Uterus (tissue), 4 donors: Measurements from ENCODE around the gene PAXIP1. TPM values are rescaled to one million over a fixed set of nuclear protein-coding genes. Genes with fewer than 3 reads are reported as not detected.
"Not testable (repeated sequence)": the region's sequence is repeated elsewhere in the genome, so short reads cannot be mapped to it uniquely, and the experiment has no call there.

Experiments
- DNase-seq, 2 donors: peaks; one replicate each; pipeline ENCODE4 v3.0.0-alpha.2; 2019 to 2020
- H3K27ac ChIP-seq, 2 donors: fragments of 200-600 bp; sonication (generic); 1 replicate in 1 of 2; 2 replicates in 1 of 2; pipeline ENCODE4 v1.5.1; 2016 to 2018
- H3K27me3 ChIP-seq, 2 donors: fragments of 200-600 bp; sonication (generic); one replicate each; pipeline ENCODE4 v1.5.1; 2018 to 2019; ENCODE audit warnings: control low read depth in 1 of 2
- H3K36me3 ChIP-seq, 2 donors: fragments of 200-600 bp; sonication (generic); one replicate each; pipeline ENCODE4 v1.5.1; 2019; ENCODE audit warnings: control low read depth in 1 of 2
- H3K4me1 ChIP-seq, 2 donors: fragments of 200-600 bp; sonication (generic); one replicate each; pipeline ENCODE4 v1.5.1; 2018 to 2019; ENCODE audit warnings: control low read depth in 1 of 2
- H3K4me3 ChIP-seq, 2 donors: fragments of 200-600 bp; sonication (generic); 1 replicate in 1 of 2; 2 replicates in 1 of 2; pipeline ENCODE4 v1.5.1; 2018 to 2019; ENCODE audit warnings: mild to moderate bottlenecking in 1 of 2
- H3K9me3 ChIP-seq, 2 donors: fragments of 200-600 bp; sonication (generic); one replicate each; pipeline ENCODE4 v1.5.1; 2019; ENCODE audit warnings: control low read depth in 1 of 2
- POLR2A ChIP-seq, 2 donors: fragments of 450-650 bp; IDR thresholded peaks; one replicate each; pipeline ENCODE4 v1.6.1; 2016; ENCODE audit warnings: antibody characterized with exemption in 2 of 2, mild to moderate bottlenecking in 1 of 2, moderate library complexity in 1 of 2
- intact Hi-C: fragments of 100-400 bp; cut with DNase I; formaldehyde crosslinking; loops from one replicate; pipeline ENCODE4 v1.15.1; 2023; ENCODE audit warnings: low total_unique reads
- total RNA-seq, 4 donors: library from RNA; depleted of rRNA in 3 of 4; stranded (reverse); fragments of >200 nt in 3 of 4; gene quantifications; one replicate each; pipeline versions ENCODE4 v1.1.0 to v1.2.4, GENCODE V29; 2014 to 2023
- TF ChIP-seq, protein P1 (sequence below), 4 experiments: fragments of 200-600 bp in 2 of 4; fragments of 450-650 bp in 2 of 4; sonication (generic) in 2 of 4; IDR thresholded peaks; one replicate each; pipeline ENCODE4 v1.5.1; 2016 to 2019; ENCODE audit warnings: antibody characterized with exemption in 4 of 4, mild to moderate bottlenecking in 2 of 4, moderate library complexity in 1 of 4
- donor health status: DM: yes; HTN: yes; CAD: no.

PAXIP1 gene
- total RNA-seq, 4 donors from 2014 or later = 11.2 to 22.5 (median 17.3) TPM

DNA sequence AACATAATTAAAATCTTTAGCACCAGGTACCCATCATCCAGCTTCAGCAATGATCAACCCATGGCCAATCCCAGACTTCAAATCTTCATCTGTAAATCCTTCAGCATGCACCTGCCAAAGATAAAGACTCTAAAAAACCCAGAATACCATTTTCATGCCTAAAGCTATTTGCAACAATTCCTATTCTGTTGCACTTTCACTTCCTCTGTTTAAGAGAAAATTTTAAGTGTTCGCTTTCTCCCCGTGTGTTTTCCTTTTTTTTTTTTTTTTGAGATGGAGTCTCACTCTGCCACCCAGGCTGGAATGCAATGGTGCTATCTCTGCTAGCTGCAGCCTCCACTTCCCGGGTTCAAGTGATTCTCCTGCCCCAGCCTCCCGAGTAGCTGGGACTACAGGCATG lies 35.4 kb upstream of the PAXIP1 start:
- no peaks in the 10 kb centered on the region for H3K4me1 ChIP-seq
- TF ChIP-seq, protein P1, sequence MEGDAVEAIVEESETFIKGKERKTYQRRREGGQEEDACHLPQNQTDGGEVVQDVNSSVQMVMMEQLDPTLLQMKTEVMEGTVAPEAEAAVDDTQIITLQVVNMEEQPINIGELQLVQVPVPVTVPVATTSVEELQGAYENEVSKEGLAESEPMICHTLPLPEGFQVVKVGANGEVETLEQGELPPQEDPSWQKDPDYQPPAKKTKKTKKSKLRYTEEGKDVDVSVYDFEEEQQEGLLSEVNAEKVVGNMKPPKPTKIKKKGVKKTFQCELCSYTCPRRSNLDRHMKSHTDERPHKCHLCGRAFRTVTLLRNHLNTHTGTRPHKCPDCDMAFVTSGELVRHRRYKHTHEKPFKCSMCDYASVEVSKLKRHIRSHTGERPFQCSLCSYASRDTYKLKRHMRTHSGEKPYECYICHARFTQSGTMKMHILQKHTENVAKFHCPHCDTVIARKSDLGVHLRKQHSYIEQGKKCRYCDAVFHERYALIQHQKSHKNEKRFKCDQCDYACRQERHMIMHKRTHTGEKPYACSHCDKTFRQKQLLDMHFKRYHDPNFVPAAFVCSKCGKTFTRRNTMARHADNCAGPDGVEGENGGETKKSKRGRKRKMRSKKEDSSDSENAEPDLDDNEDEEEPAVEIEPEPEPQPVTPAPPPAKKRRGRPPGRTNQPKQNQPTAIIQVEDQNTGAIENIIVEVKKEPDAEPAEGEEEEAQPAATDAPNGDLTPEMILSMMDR (IDR thresholded peaks at IDR 0.05) = no peak
- TF ChIP-seq POLR2A (IDR thresholded peaks at IDR 0.05) = no peak
- intact Hi-C loops = no loop called here
- no peak overlapping the region for H3K27ac ChIP-seq
- H3K4me3 ChIP-seq = no peak overlapping the region
- no peaks in the 10 kb centered on the region for H3K9me3 ChIP-seq
- no peak for DNase-seq
- H3K27me3 ChIP-seq = no peaks in the 10 kb centered on the region
- no peaks in the 10 kb centered on the region for H3K36me3 ChIP-seq

DNA sequence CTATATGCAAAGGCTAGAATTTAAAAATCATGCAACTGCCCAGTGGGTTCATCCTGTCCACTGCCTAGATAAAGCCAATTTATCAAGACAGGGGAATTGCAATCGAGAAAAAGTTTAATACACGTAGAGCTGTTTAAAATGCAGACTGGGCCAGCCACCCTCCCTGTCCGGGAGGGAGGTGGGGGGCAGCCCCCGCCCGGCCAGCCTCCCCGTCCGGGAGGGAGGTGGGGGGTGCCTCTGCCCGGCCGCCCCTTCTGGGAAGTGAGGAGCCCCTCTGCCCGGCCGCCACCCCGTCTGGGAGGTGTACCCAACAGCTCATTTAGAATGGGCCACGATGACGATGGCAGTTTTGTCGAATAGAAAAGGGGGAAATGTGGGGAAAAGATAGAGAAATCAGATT lies 31.6 kb upstream of the PAXIP1 start:
- H3K27me3 ChIP-seq, DNase-seq, H3K9me3 ChIP-seq, H3K36me3 ChIP-seq, H3K27ac ChIP-seq, H3K4me1 ChIP-seq, H3K4me3 ChIP-seq, intact Hi-C loops: not testable (repeated sequence)

DNA sequence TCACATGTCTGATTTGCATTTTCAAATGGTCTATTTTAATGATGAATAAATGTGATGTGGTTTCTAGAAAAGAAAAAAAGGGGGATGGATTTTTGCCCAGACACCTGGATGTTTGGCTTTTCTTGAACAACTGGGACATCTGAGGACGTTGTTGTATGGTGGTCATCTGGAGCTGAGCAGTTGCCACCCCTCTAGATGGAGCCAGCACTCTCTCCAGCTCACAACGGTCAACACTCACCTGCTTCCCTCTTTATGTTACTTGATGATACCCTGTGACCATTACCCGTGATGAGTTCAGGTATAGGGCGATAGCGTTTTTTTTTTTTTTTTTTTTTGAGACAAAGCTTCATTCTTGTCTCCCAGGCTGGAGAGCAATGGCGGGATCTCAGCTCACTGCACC lies 30.1 kb upstream of the PAXIP1 start:
- Histone ChIP-seq H3K9me3 (no peaks in the 10 kb centered on the region), H3K4me3 (no peak overlapping the region), H3K27me3 (no peaks in the 10 kb centered on the region), H3K27ac (no peak overlapping the region), H3K36me3 (no peaks in the 10 kb centered on the region), H3K4me1 (no peaks in the 10 kb centered on the region)
- intact Hi-C loops = no loop called here
- no peak for DNase-seq
- TF ChIP-seq, protein P1 (IDR thresholded peaks at IDR 0.05) = no peak
- TF ChIP-seq POLR2A (IDR thresholded peaks at IDR 0.05) = no peak

DNA sequence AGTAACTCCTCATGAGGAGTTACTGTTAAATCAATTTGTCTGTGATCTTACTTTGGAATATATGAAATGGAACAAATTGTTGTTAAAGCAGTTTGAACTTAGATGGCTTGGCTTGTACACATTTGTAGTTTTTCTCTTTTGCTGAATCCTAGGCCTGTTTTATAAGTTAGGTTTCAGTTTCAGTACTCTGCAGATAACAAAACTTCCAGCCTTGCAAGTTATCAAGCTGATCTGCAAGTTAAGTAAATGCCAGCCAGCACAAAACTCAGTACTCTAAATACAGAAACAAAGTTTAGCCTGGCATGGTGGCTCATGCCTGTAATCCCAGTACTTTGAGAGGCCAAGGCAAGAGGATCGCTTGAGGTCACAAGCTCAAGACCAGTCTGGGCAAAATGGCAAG lies 25.0 kb upstream of the PAXIP1 start:
- Histone ChIP-seq H3K27me3 (no peaks in the 10 kb centered on the region), H3K27ac (no peak overlapping the region), H3K4me1 (no peaks in the 10 kb centered on the region), H3K4me3 (no peak overlapping the region), H3K36me3 (no peaks in the 10 kb centered on the region), H3K9me3 (no peaks in the 10 kb centered on the region)
- no peak for DNase-seq
- TF ChIP-seq, protein P1 (IDR thresholded peaks at IDR 0.05) = no peak
- no peak for TF ChIP-seq POLR2A (IDR thresholded peaks at IDR 0.05)
- intact Hi-C loops = no loop called here

DNA sequence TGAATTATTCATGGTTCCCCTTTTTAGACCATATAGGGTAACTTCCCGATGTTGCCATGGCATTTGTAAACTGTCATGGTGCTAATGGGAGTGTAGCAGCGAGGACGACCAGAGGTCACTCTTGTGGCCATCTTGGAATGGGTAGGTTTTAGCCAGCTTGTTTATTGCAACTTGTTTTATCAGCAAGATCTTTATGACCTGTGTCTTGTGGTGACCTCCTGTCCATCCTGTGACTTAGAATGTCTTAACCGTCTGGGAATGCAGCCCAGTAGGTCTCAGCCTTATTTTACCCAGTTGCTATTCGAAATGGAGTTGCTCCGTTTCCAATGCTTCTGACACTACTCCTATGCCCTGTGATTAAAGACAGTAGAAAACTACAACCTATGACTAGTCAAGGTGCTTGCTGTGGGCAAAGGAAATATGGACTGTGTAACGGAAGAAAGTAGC lies 18.8 kb upstream of the PAXIP1 start:
- no peaks in the 10 kb centered on the region for H3K4me1 ChIP-seq
- no peak for TF ChIP-seq POLR2A (IDR thresholded peaks at IDR 0.05)
- TF ChIP-seq, protein P1 (IDR thresholded peaks at IDR 0.05) = no peak
- H3K36me3 ChIP-seq = no peaks in the 10 kb centered on the region
- H3K9me3 ChIP-seq = no peaks in the 10 kb centered on the region
- H3K4me3 ChIP-seq = no peak overlapping the region
- no peak for DNase-seq
- H3K27ac ChIP-seq = no peak overlapping the region
- no peaks in the 10 kb centered on the region for H3K27me3 ChIP-seq
- intact Hi-C loops = no loop called here

DNA sequence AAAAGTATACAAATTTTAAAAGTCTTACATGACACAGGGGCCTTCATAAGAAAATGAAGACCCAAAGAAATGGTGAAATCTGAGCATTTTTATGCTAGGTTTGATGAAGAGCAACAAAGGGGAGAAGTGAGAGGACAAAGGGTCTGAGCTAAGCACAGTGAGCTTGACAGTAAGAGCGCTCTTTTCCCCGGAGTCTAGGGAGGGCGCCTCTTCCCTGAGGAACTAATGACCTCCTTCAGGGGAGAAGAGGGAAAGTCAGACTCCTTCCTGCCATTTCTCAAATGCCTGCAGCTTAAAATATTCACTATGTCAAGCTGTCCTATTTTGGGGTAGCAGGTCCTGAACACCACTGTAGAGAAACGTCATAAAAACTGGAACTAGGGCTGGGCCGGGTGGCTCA lies 18.1 kb upstream of the PAXIP1 start:
- Histone ChIP-seq H3K4me3 (no peak overlapping the region), H3K9me3 (no peaks in the 10 kb centered on the region), H3K36me3 (no peaks in the 10 kb centered on the region), H3K27ac (no peak overlapping the region), H3K4me1 (no peaks in the 10 kb centered on the region), H3K27me3 (no peaks in the 10 kb centered on the region)
- no peak for TF ChIP-seq POLR2A (IDR thresholded peaks at IDR 0.05)
- TF ChIP-seq, protein P1 (IDR thresholded peaks at IDR 0.05) = no peak
- intact Hi-C loops = no loop called here
- no peak for DNase-seq
